ENCODE measurements around the gene CASP10. TPM values are rescaled to one million over a fixed set of nuclear protein-coding genes. Genes with fewer than 3 reads are reported as not detected.
"Not testable (repeated sequence)": the region's sequence is repeated elsewhere in the genome, so short reads cannot be mapped to it uniquely, and the experiment has no call there.

CASP10 gene
- total and polyA plus RNA-seq, 2 experiments from 2014 or later, result 1.6 to 11.0 TPM

DNA sequence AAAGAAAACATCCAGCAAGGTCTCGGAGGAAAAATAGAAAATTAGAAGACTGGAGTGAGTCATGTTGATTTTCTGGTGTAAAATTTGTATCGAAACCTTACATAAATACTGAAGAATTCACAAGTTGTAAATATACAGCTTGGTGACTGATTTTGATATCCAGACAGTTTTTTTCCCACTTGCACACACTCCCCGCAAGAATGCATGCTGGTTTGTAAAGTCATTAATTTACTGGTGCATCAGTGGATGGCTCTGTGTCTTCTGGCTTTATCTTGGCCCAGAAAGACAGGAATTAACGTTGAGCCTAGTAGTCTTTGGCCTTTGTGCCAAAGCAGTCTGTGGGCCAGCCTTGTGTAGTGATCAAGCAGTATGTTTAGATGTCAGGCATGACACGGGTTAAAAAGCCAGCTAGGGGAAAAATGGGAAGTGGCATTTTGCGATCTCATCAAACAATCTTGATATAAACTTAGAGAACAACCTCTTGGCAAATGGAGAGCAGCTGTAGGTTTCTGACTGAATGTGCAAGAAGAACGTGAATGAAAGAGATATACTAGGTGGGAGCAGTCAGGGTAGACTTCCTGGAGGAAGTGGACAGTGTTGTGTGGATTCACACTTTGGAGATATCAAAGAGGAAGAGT, 54.7 kb downstream of the CASP10 start:
- no peak for DNase-seq (ENCODE audit: low spot score)
- 81% methylated on average over 7 of the region's 7 CpGs for WGBS (ENCODE audit: low lambda C conversion rate, missing lambda C conversion rate)
- Histone ChIP-seq H3K9me2 (replicated peaks; ENCODE audit: insufficient read depth) (no peaks in the 10 kb centered on the region), H3K4me2 (no peak overlapping the region), H3K4me1 (ENCODE audit: insufficient read depth) (no peaks in the 10 kb centered on the region), H4K20me1 (ENCODE audit: insufficient read depth, poor library complexity, severe bottlenecking) (no peaks in the 10 kb centered on the region), H3K4me3 (no peak overlapping the region), H2AFZ (no peak overlapping the region), H3K27ac (no peak overlapping the region), H3K9me3 (ENCODE audit: low read depth) (no peaks in the 10 kb centered on the region), H3K36me3 (replicated peaks; ENCODE audit: insufficient read depth, low read depth) (no peaks in the 10 kb centered on the region), H3K79me2 (peaks cover 3% of the 10 kb centered on the region), H3K27me3 (no peaks in the 10 kb centered on the region)
- TF ChIP-seq EZH2phosphoT487 (IDR thresholded peaks at IDR 0.05; ENCODE audit: low read depth, severe bottlenecking, unreplicated experiment), result no peak
- TF ChIP-seq, protein P1, sequence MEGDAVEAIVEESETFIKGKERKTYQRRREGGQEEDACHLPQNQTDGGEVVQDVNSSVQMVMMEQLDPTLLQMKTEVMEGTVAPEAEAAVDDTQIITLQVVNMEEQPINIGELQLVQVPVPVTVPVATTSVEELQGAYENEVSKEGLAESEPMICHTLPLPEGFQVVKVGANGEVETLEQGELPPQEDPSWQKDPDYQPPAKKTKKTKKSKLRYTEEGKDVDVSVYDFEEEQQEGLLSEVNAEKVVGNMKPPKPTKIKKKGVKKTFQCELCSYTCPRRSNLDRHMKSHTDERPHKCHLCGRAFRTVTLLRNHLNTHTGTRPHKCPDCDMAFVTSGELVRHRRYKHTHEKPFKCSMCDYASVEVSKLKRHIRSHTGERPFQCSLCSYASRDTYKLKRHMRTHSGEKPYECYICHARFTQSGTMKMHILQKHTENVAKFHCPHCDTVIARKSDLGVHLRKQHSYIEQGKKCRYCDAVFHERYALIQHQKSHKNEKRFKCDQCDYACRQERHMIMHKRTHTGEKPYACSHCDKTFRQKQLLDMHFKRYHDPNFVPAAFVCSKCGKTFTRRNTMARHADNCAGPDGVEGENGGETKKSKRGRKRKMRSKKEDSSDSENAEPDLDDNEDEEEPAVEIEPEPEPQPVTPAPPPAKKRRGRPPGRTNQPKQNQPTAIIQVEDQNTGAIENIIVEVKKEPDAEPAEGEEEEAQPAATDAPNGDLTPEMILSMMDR (IDR thresholded peaks at IDR 0.05; ENCODE audit: poor library complexity), result no peak
- TF ChIP-seq EZH2 (IDR thresholded peaks at IDR 0.05; ENCODE audit: borderline replicate concordance), result no peak

DNA sequence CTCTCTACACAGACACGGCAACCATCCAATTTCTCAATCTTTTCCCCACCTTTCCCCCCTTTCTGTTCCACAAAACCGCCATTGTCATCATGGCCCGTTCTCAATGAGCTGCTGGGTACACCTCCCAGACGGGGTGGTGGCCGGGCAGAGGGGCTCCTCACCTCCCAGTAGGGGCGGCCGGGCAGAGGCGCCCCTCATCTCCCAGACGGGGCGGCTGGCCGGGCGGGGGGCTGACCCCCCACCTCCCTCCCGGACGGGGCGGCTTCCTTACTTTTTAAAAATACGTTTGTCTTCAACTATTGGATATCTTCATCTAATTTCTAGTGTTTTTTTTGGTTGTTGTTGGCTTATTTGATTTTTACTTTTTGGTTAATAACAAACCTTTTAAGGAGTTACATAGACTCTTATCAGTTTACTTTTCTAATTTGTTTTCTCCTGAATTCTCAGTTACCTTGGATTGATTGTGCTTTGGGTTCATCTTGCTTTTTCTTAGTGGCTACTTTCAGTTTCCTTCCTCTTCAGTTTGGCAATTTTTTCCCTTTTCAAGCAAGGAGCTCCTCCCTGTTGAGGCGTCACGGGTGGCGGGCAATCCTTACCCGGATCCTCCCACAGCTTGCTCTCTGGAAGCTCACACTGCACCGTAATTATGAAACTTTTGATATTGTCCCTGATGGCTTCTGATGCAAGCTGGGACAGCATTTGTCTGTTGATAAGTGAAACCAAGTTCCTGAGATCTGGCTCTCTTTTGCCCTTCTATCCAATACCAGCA, 56.4 kb downstream of the CASP10 start:
- H3K4me3 ChIP-seq; H3K27me3 ChIP-seq; H3K4me1 ChIP-seq (ENCODE audit: insufficient read depth); H3K9me2 ChIP-seq (replicated peaks; ENCODE audit: insufficient read depth); H4K20me1 ChIP-seq (ENCODE audit: insufficient read depth, poor library complexity, severe bottlenecking); H3K36me3 ChIP-seq (replicated peaks; ENCODE audit: insufficient read depth, low read depth); DNase-seq (ENCODE audit: low spot score); H3K9me3 ChIP-seq (ENCODE audit: low read depth); H3K4me2 ChIP-seq; H2AFZ ChIP-seq; H3K27ac ChIP-seq; H3K79me2 ChIP-seq: not testable (repeated sequence)
- WGBS (ENCODE audit: low lambda C conversion rate, missing lambda C conversion rate), result 92% methylated on average over 17 of the region's 21 CpGs

DNA sequence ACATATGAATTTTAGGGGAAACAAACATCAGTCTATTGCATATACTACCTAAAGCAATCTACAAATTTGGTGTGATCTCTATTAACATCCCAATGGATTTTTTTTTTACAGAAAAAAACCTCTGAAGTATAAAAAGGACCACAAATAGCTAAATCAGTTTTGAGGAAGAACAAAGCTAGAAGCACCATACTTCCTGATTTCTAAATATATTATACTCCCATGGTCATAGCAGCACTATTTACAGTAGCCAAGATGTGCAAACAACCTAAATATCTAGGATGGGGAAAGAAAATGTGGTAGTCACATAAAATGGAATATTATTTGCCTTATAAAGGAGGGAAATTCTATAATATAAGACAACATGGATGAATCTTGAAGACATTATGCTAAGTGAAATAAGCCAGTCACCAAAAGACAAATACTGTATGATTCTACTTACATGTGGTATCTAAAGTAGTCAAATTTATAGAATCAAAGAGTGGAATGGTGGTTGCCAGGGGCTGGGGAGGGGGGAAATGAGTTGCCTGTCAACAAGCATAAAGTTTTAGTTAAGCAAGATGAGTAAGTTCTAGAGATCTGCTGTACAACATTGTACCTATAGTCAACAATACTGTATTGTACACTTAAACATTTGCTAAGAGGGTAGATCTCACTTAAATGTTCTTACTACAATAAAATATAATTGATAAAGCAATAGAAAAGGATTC, 59.8 kb downstream of the CASP10 start:
- Histone ChIP-seq H3K9me2 (replicated peaks; ENCODE audit: insufficient read depth) (no peaks in the 10 kb centered on the region), H3K27me3 (no peaks in the 10 kb centered on the region), H4K20me1 (ENCODE audit: insufficient read depth, poor library complexity, severe bottlenecking) (no peaks in the 10 kb centered on the region), H3K36me3 (replicated peaks; ENCODE audit: insufficient read depth, low read depth) (no peaks in the 10 kb centered on the region), H3K4me2 (no peak overlapping the region), H2AFZ (no peak overlapping the region), H3K27ac (no peak overlapping the region), H3K4me1 (ENCODE audit: insufficient read depth) (no peaks in the 10 kb centered on the region), H3K4me3 (no peak overlapping the region), H3K9me3 (ENCODE audit: low read depth) (no peaks in the 10 kb centered on the region), H3K79me2 (no peaks in the 10 kb centered on the region)
- no peak for DNase-seq (ENCODE audit: low spot score)
- TF ChIP-seq EZH2phosphoT487 (IDR thresholded peaks at IDR 0.05; ENCODE audit: low read depth, severe bottlenecking, unreplicated experiment) (no peak), EZH2 (IDR thresholded peaks at IDR 0.05; ENCODE audit: borderline replicate concordance) (no peak)
- TF ChIP-seq, protein P1 (IDR thresholded peaks at IDR 0.05; ENCODE audit: poor library complexity), result no peak

DNA sequence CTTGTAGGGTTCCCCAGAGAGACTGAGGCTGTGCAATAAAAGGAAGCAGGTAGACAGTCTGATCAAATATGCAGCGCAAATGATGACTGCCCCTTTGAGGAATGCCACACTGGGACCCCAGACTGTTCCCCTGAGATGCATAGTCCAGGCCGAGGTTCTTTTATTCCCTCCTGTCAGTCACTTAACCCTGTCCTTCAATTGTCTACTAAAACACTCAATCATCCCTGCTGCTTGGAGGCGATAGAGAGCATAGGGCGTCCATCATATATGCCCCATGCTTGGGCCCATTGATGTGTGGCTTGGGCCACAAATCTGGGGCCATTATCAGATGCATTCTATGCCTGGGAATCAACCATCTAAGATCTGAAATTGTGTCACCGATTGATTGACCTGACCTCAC, 61.9 kb downstream of the CASP10 start:
- Histone ChIP-seq H3K4me1 (ENCODE audit: insufficient read depth) (no peaks in the 10 kb centered on the region), H3K27me3 (no peaks in the 10 kb centered on the region), H2AFZ (no peak overlapping the region), H3K4me3 (no peak overlapping the region), H4K20me1 (ENCODE audit: insufficient read depth, poor library complexity, severe bottlenecking) (no peaks in the 10 kb centered on the region), H3K36me3 (replicated peaks; ENCODE audit: insufficient read depth, low read depth) (no peaks in the 10 kb centered on the region), H3K79me2 (no peaks in the 10 kb centered on the region), H3K9me3 (ENCODE audit: low read depth) (no peaks in the 10 kb centered on the region), H3K27ac (no peak overlapping the region), H3K4me2 (no peak overlapping the region), H3K9me2 (replicated peaks; ENCODE audit: insufficient read depth) (no peaks in the 10 kb centered on the region)
- WGBS (ENCODE audit: low lambda C conversion rate, missing lambda C conversion rate), result 95% methylated on average over 5 of the region's 5 CpGs
- TF ChIP-seq, protein P1 (IDR thresholded peaks at IDR 0.05; ENCODE audit: poor library complexity), result no peak
- TF ChIP-seq EZH2 (IDR thresholded peaks at IDR 0.05; ENCODE audit: borderline replicate concordance) (no peak), EZH2phosphoT487 (IDR thresholded peaks at IDR 0.05; ENCODE audit: low read depth, severe bottlenecking, unreplicated experiment) (no peak)
- no peak for DNase-seq (ENCODE audit: low spot score)
